ENCODE results near the gene ISLR.

The ISLR gene

DNA sequence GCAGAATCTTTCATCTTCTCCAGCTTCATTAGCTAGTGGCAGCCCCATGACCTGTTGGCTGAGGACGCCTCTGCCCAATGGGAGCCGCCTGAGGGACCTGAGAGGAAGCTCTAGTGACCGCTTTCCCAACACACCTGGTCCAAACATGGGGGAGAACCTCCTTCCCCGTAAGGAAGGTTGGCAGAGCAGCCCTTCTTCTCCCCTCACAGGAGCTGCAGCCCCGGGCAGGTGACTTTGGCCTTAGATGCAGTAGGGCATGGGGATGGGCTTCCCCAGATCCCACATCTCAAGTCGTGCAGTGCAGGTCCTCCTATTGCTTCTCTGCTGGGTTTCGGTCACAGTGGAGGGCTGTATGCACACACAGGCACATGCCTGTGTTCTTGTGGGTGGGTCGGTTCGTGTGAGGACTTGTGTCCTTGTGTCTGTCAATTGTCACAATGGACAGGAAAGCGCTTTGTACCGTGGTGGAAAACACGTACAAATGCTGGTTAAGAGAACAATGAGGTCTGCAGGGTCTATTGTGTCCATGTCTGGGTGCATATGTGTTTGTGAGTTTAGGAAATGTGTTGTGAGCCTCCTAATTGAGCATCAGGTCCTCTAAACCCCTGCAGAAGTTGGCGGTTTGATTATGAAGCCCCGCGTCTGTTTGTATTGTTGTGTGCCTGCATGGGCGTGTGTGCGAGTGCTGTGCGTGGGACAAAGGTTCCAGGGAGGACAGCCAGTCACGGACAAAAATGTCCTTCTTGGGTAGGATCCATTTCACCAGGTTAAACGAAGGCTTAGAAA lies 41.7 kb upstream of the ISLR start:
- Histone ChIP-seq H3K27me3 (ENCODE audit: control insufficient read depth, insufficient read depth, low read length) (peaks cover 97% of the 10 kb centered on the region), H3K4me3 (ENCODE audit: low read depth, low read length) (no peak overlapping the region), H3K4me1 (ENCODE audit: control insufficient read depth, insufficient read depth, low read length) (peaks cover 57% of the 10 kb centered on the region), H3K9me3 (ENCODE audit: control insufficient read depth, insufficient read depth, low read length) (no peaks in the 10 kb centered on the region), H3K36me3 (ENCODE audit: control insufficient read depth, insufficient read depth, low read length) (no peaks in the 10 kb centered on the region), H3K27ac (ENCODE audit: low read depth, low read length) (no peak overlapping the region), H3K9ac (ENCODE audit: low read depth, low read length) (no peak overlapping the region)

DNA sequence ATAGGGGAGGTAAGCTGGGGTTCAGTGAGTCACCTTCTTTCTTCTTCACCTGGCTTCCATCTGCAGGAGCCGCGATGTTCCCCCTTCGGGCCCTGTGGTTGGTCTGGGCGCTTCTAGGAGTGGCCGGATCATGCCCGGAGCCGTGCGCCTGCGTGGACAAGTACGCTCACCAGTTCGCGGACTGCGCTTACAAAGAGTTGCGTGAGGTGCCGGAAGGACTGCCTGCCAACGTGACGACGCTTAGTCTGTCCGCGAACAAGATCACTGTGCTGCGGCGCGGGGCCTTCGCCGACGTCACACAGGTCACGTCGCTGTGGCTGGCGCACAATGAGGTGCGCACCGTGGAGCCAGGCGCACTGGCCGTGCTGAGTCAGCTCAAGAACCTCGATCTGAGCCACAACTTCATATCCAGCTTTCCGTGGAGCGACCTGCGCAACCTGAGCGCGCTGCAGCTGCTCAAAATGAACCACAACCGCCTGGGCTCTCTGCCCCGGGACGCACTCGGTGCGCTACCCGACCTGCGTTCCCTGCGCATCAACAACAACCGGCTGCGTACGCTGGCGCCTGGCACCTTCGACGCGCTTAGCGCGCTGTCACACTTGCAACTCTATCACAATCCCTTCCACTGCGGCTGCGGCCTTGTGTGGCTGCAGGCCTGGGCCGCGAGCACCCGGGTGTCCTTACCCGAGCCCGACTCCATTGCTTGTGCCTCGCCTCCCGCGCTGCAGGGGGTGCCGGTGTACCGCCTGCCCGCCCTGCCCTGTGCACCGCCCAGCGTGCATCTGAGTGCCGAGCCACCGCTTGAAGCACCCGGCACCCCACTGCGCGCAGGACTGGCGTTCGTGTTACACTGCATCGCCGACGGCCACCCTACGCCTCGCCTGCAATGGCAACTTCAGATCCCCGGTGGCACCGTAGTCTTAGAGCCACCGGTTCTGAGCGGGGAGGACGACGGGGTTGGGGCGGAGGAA lies 40.5 kb upstream of the ISLR start:
- Histone ChIP-seq H3K4me1 (ENCODE audit: control insufficient read depth, insufficient read depth, low read length) (peaks cover 57% of the 10 kb centered on the region), H3K27me3 (ENCODE audit: control insufficient read depth, insufficient read depth, low read length) (peaks cover 98% of the 10 kb centered on the region), H3K36me3 (ENCODE audit: control insufficient read depth, insufficient read depth, low read length) (no peaks in the 10 kb centered on the region), H3K9me3 (ENCODE audit: control insufficient read depth, insufficient read depth, low read length) (no peaks in the 10 kb centered on the region), H3K9ac (ENCODE audit: low read depth, low read length) (no peak overlapping the region), H3K27ac (ENCODE audit: low read depth, low read length) (no peak overlapping the region), H3K4me3 (ENCODE audit: low read depth, low read length) (peak overlapping the region; percentile 42)

DNA sequence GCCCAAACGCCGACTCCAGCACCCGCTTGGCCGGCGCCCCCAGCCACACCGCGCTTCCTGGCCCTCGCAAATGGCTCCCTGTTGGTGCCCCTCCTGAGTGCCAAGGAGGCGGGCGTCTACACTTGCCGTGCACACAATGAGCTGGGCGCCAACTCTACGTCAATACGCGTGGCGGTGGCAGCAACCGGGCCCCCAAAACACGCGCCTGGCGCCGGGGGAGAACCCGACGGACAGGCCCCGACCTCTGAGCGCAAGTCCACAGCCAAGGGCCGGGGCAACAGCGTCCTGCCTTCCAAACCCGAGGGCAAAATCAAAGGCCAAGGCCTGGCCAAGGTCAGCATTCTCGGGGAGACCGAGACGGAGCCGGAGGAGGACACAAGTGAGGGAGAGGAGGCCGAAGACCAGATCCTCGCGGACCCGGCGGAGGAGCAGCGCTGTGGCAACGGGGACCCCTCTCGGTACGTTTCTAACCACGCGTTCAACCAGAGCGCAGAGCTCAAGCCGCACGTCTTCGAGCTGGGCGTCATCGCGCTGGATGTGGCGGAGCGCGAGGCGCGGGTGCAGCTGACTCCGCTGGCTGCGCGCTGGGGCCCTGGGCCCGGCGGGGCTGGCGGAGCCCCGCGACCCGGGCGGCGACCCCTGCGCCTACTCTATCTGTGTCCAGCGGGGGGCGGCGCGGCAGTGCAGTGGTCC lies 39.7 kb upstream of the ISLR start:
- peak overlapping the region; percentile 42 for H3K4me3 ChIP-seq (ENCODE audit: low read depth, low read length)
- H3K27me3 ChIP-seq (ENCODE audit: control insufficient read depth, insufficient read depth, low read length), result peaks cover 98% of the 10 kb centered on the region
- H3K27ac ChIP-seq (ENCODE audit: low read depth, low read length), result no peak overlapping the region
- no peaks in the 10 kb centered on the region for H3K9me3 ChIP-seq (ENCODE audit: control insufficient read depth, insufficient read depth, low read length)
- no peaks in the 10 kb centered on the region for H3K36me3 ChIP-seq (ENCODE audit: control insufficient read depth, insufficient read depth, low read length)
- peaks cover 55% of the 10 kb centered on the region for H3K4me1 ChIP-seq (ENCODE audit: control insufficient read depth, insufficient read depth, low read length)
- no peak overlapping the region for H3K9ac ChIP-seq (ENCODE audit: low read depth, low read length)

DNA sequence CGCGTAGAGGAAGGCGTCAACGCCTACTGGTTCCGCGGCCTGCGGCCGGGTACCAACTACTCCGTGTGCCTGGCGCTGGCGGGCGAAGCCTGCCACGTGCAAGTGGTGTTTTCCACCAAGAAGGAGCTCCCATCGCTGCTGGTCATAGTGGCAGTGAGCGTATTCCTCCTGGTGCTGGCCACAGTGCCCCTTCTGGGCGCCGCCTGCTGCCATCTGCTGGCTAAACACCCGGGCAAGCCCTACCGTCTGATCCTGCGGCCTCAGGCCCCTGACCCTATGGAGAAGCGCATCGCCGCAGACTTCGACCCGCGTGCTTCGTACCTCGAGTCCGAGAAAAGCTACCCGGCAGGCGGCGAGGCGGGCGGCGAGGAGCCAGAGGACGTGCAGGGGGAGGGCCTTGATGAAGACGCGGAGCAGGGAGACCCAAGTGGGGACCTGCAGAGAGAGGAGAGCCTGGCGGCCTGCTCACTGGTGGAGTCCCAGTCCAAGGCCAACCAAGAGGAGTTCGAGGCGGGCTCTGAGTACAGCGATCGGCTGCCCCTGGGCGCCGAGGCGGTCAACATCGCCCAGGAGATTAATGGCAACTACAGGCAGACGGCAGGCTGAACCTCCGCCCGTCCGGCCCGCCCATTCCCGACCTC lies 39.0 kb upstream of the ISLR start:
- Histone ChIP-seq H3K27me3 (ENCODE audit: control insufficient read depth, insufficient read depth, low read length) (peaks cover 98% of the 10 kb centered on the region), H3K9me3 (ENCODE audit: control insufficient read depth, insufficient read depth, low read length) (no peaks in the 10 kb centered on the region), H3K27ac (ENCODE audit: low read depth, low read length) (no peak overlapping the region), H3K9ac (ENCODE audit: low read depth, low read length) (no peak overlapping the region), H3K4me3 (ENCODE audit: low read depth, low read length) (peak overlapping the region; percentile 20; the same call in 1 of the 2 replicates), H3K36me3 (ENCODE audit: control insufficient read depth, insufficient read depth, low read length) (no peaks in the 10 kb centered on the region), H3K4me1 (ENCODE audit: control insufficient read depth, insufficient read depth, low read length) (peaks cover 53% of the 10 kb centered on the region)

DNA sequence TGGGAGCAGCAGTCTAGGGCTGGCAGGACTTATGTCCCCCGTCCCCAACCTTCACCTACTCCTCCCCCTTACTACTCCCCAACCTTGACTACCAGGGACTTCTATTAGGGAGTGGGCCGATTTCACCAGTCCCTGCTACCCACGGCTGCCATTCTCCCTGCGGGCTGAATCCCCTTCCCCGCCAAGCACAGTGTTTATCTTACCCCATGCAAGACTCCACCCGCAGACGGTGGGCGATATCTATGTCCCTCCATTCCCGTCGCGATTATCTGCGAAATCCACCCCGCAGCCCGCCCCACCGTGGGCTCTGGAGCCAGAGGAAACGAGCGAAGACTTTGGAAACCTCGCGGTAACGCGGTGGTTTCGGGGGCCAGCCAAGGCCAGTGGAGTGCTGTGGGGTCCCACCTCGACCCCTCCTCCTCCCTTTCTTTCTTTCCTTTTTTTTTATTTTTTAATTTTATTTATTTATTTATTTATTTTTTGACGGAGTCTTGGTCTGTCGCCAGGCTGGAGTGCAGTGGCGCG lies 38.4 kb upstream of the ISLR start:
- Histone ChIP-seq H3K4me1 (ENCODE audit: control insufficient read depth, insufficient read depth, low read length) (peaks cover 55% of the 10 kb centered on the region), H3K27ac (ENCODE audit: low read depth, low read length) (no peak overlapping the region), H3K36me3 (ENCODE audit: control insufficient read depth, insufficient read depth, low read length) (no peaks in the 10 kb centered on the region), H3K4me3 (ENCODE audit: low read depth, low read length) (peak overlapping the region; percentile 20), H3K9me3 (ENCODE audit: control insufficient read depth, insufficient read depth, low read length) (no peaks in the 10 kb centered on the region), H3K27me3 (ENCODE audit: control insufficient read depth, insufficient read depth, low read length) (peaks cover 93% of the 10 kb centered on the region), H3K9ac (ENCODE audit: low read depth, low read length) (no peak overlapping the region)

DNA sequence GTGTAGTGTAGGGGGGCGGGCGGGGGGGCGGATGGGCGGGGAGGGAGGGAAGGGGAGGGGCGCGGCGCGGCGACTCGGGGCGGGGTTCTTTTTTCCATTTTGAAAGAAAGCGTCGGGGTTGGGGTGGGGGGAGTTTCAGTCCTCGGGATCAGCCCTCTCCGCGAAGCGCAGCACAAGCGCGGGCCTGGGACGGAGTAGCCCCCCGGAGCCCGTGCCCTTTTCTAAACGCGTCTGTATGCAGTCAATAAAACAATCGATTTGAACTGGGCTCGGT lies 37.0 kb upstream of the ISLR start:
- Histone ChIP-seq H3K36me3 (ENCODE audit: control insufficient read depth, insufficient read depth, low read length) (no peaks in the 10 kb centered on the region), H3K9me3 (ENCODE audit: control insufficient read depth, insufficient read depth, low read length) (no peaks in the 10 kb centered on the region), H3K27me3 (ENCODE audit: control insufficient read depth, insufficient read depth, low read length) (peaks cover 80% of the 10 kb centered on the region), H3K4me3 (ENCODE audit: low read depth, low read length) (peak overlapping the region; percentile 51), H3K27ac (ENCODE audit: low read depth, low read length) (no peak overlapping the region), H3K9ac (ENCODE audit: low read depth, low read length) (no peak overlapping the region), H3K4me1 (ENCODE audit: control insufficient read depth, insufficient read depth, low read length) (peaks cover 55% of the 10 kb centered on the region)

DNA sequence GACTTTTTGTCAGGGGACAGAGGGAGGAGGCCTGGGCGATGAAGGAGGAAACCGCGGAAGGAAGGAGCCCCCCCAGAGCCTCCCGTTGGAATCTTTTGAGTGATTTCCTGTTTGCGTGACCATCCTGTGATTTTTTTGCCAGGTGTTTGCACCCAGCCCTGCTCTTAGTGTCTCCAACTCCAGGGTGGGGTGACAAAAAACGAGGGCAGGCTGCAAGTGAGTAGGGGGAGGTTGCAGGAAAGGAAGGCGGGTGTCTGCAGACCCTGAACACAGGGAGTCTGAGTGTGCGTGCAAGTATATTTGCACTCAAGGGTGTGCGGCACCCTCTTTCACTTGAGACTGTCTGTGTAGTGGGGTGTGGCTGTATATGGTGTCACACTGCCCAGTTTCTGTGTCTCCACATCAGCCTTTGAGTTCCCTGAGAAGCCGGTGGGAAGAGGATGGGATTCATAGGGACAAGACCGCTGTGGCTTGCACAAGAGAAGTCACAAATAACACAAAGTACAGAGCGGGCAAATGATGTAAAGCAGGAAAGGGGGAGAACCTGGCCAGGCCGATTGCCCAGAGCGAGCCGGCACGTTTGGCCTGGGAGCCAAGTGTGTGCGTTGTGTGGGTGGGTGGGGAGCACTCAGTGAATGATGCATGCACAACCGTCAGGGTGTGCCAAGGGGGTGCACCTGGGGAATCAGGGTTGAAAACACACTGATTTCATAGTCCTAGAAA lies 36.5 kb upstream of the ISLR start:
- Histone ChIP-seq H3K4me3 (ENCODE audit: low read depth, low read length) (peak overlapping the region; percentile 51), H3K27me3 (ENCODE audit: control insufficient read depth, insufficient read depth, low read length) (peaks cover 75% of the 10 kb centered on the region)

DNA sequence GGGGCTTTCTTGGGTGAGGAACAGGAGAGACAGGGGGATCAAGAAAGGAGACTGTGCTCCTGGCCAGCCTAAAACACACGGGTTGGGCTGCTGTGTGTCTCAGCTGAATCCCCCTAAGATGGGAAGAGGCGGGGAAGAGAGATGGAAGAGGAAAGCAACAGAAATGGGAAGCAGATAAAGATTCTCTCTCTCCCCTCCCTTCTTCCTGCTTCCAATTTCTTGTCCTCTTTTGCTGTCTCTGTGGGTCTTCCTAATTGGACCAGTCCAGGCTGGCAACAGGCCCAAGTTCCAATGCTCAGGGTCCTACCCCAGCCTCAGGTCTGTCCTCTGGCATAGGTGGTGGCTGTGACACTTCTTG lies 36.0 kb upstream of the ISLR start:
- Histone ChIP-seq H3K4me3 (ENCODE audit: low read depth, low read length) (no peak overlapping the region), H3K27ac (ENCODE audit: low read depth, low read length) (no peak overlapping the region), H3K9ac (ENCODE audit: low read depth, low read length) (no peak overlapping the region), H3K36me3 (ENCODE audit: control insufficient read depth, insufficient read depth, low read length) (no peaks in the 10 kb centered on the region), H3K27me3 (ENCODE audit: control insufficient read depth, insufficient read depth, low read length) (peaks cover 69% of the 10 kb centered on the region), H3K4me1 (ENCODE audit: control insufficient read depth, insufficient read depth, low read length) (peaks cover 56% of the 10 kb centered on the region), H3K9me3 (ENCODE audit: control insufficient read depth, insufficient read depth, low read length) (no peaks in the 10 kb centered on the region)

More for the DNA sequence above, 36.5 kb upstream of the ISLR start:
- H3K4me1 ChIP-seq (ENCODE audit: control insufficient read depth, insufficient read depth, low read length), result peaks cover 59% of the 10 kb centered on the region
- no peaks in the 10 kb centered on the region for H3K9me3 ChIP-seq (ENCODE audit: control insufficient read depth, insufficient read depth, low read length)
- H3K9ac ChIP-seq (ENCODE audit: low read depth, low read length), result no peak overlapping the region
- H3K27ac ChIP-seq (ENCODE audit: low read depth, low read length), result no peak overlapping the region
- no peaks in the 10 kb centered on the region for H3K36me3 ChIP-seq (ENCODE audit: control insufficient read depth, insufficient read depth, low read length)

DNA sequence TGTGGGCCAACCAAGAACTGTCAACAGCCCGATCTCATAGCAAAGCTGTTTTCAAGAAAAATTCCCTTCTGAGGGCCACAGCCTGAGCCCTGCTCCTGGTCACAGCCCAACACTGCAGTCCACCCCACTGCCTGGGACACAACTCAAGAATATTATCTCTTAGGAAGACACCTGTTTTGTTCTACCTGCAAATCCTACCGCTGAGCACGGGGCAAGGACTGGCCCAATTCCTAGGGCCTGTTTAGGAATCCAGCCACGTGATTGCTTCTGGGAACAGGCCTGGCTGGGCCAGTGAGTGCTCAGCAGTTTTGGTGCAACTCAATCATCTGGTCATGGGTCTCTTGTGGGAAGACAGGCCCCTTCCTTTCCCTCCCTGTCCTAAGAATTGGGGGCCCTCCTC lies 34.9 kb upstream of the ISLR start:
- peaks cover 58% of the 10 kb centered on the region for H3K27me3 ChIP-seq (ENCODE audit: control insufficient read depth, insufficient read depth, low read length)
- peaks cover 51% of the 10 kb centered on the region for H3K4me1 ChIP-seq (ENCODE audit: control insufficient read depth, insufficient read depth, low read length)

DNA sequence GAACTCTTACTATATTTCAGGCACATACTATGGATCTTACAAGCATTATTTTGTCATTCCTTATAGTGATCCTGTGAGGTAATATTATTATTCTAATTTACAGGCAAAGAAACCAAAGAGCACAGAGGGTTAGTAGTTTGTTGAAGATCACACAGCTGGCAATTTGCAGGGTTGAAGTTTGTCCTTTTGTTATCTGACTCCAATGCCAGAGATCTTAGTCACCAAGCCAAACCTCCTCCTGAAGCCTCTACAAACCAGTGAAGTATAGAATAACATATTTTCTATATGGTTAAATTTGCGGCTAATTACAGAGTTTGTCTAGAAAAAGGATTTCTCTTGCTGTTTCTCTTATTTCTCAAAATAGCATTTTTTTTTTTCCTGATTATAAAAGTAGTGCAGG lies 31.9 kb upstream of the ISLR start:
- H3K36me3 ChIP-seq (ENCODE audit: control insufficient read depth, insufficient read depth, low read length), result no peaks in the 10 kb centered on the region
- peaks cover 46% of the 10 kb centered on the region for H3K4me1 ChIP-seq (ENCODE audit: control insufficient read depth, insufficient read depth, low read length)
- peaks cover 30% of the 10 kb centered on the region for H3K27me3 ChIP-seq (ENCODE audit: control insufficient read depth, insufficient read depth, low read length)
- H3K27ac ChIP-seq (ENCODE audit: low read depth, low read length), result no peak overlapping the region
- H3K9me3 ChIP-seq (ENCODE audit: control insufficient read depth, insufficient read depth, low read length), result no peaks in the 10 kb centered on the region
- no peak overlapping the region for H3K4me3 ChIP-seq (ENCODE audit: low read depth, low read length)
- no peak overlapping the region for H3K9ac ChIP-seq (ENCODE audit: low read depth, low read length)

More for the DNA sequence above, 34.9 kb upstream of the ISLR start:
- Histone ChIP-seq H3K9me3 (ENCODE audit: control insufficient read depth, insufficient read depth, low read length) (no peaks in the 10 kb centered on the region), H3K4me3 (ENCODE audit: low read depth, low read length) (no peak overlapping the region), H3K9ac (ENCODE audit: low read depth, low read length) (no peak overlapping the region), H3K36me3 (ENCODE audit: control insufficient read depth, insufficient read depth, low read length) (no peaks in the 10 kb centered on the region), H3K27ac (ENCODE audit: low read depth, low read length) (no peak overlapping the region)
